ENCODE results near the gene SKAP1.

GRCh38 chr17:48441862-48442261 is 11.8 kb upstream of the SKAP1 start:
- TF ChIP-seq CTCF (IDR thresholded peaks at IDR 0.05; ENCODE audit: insufficient read depth, low read length) (no peak), POLR2AphosphoS5 (IDR thresholded peaks at IDR 0.05; ENCODE audit: low read depth) (no peak)

Data from HL-60 (cell line).